Fibroblast of lung (primary cell): ENCODE data around the gene STX11. TPM values are rescaled to one million over a fixed set of nuclear protein-coding genes. Genes with fewer than 3 reads are reported as not detected.

Experiments used
- DNase-seq, 2 donors: peaks; one replicate each; pipeline versions ENCODE4 v3.0.0 to v3.0.0-alpha.2; 2010; ENCODE audit warnings: low read depth in 2 of 2
- H2AFZ ChIP-seq: 2 replicates; pipeline ENCODE4 v1.5.1; 2012; ENCODE audit warnings: low read length, control low read depth, inconsistent platforms
- H3K27ac ChIP-seq: 2 replicates; pipeline ENCODE4 v1.5.1; 2011; ENCODE audit warnings: low read length, control low read depth; ENCODE audit not compliant: insufficient read depth
- H3K27me3 ChIP-seq: 2 replicates; pipeline ENCODE4 v1.5.1; 2011; ENCODE audit warnings: mild to moderate bottlenecking, low read length; ENCODE audit not compliant: control insufficient read depth, insufficient read depth
- H3K36me3 ChIP-seq: 2 replicates; pipeline ENCODE4 v1.5.1; 2011; ENCODE audit warnings: low read length; ENCODE audit not compliant: control insufficient read depth, insufficient read depth
- H3K4me1 ChIP-seq: 2 replicates; pipeline ENCODE4 v1.5.1; 2011; ENCODE audit warnings: low read length; ENCODE audit not compliant: control insufficient read depth, insufficient read depth; ENCODE audit errors: extremely low read depth
- H3K4me2 ChIP-seq: 2 replicates; pipeline ENCODE4 v1.5.1; 2011; ENCODE audit warnings: low read length, control low read depth; ENCODE audit not compliant: insufficient read depth; ENCODE audit errors: extremely low read depth
- H3K4me3 ChIP-seq, 4 experiments: fragments of 200-600 bp in 1 of 4; sonication (generic) in 1 of 4; replicated peaks in 1 of 4; 2 replicates each; pipeline ENCODE4 v1.5.1; 2011 to 2016; ENCODE audit warnings: low read length in 4 of 4, low read depth in 3 of 4, mild to moderate bottlenecking in 3 of 4, control low read depth in 2 of 4, inconsistent platforms in 1 of 4, mixed read lengths in 1 of 4; ENCODE audit not compliant: insufficient read depth in 1 of 4; ENCODE audit errors: control extremely low read depth in 1 of 4
- H3K79me2 ChIP-seq: 2 replicates; pipeline ENCODE4 v1.5.1; 2012; ENCODE audit warnings: mild to moderate bottlenecking, low read length, inconsistent platforms; ENCODE audit not compliant: control insufficient read depth, insufficient read depth
- H3K9ac ChIP-seq: 2 replicates; pipeline ENCODE4 v1.5.1; 2011; ENCODE audit warnings: mild to moderate bottlenecking, low read length, control low read depth; ENCODE audit not compliant: insufficient read depth
- H3K9me3 ChIP-seq: 2 replicates; pipeline ENCODE4 v1.5.1; 2012; ENCODE audit warnings: low read depth, low read length; ENCODE audit not compliant: control insufficient read depth, insufficient read depth
- H4K20me1 ChIP-seq: 2 replicates; pipeline ENCODE4 v1.5.1; 2011; ENCODE audit warnings: low read length; ENCODE audit not compliant: control insufficient read depth, insufficient read depth; ENCODE audit errors: extremely low read depth
- EZH2 ChIP-seq: IDR thresholded peaks from 2 replicates; pipeline ENCODE4 v1.5.1; 2012; ENCODE audit warnings: low read length, control low read depth, mild to moderate bottlenecking; ENCODE audit errors: missing control alignments
- polyA plus RNA-seq, 2 donors: library from polyadenylated mRNA; depleted of rRNA in 1 of 2; stranded (reverse) in 1 of 2; unstranded in 1 of 2; fragments of >200 nt; gene quantifications; 2 replicates each; pipeline ENCODE4 v1.2.1, GENCODE V29; 2011 to 2012; ENCODE audit warnings: missing spikeins in 1 of 2
- total RNA-seq: library from RNA; depleted of rRNA; stranded (reverse); fragments of >200 nt; gene quantifications from 2 replicates; pipeline ENCODE4 v1.2.1, GENCODE V29; 2014
- TF ChIP-seq, protein P1 (sequence below), 2 donors: IDR thresholded peaks in 1 of 2; conservative IDR thresholded peaks in 1 of 2; 1 replicate in 1 of 2; 2 replicates in 1 of 2; pipeline ENCODE4 v1.5.1; 2011 to 2012; ENCODE audit warnings: low read length in 2 of 2, control low read depth in 1 of 2, inconsistent platforms in 1 of 2, low read depth in 1 of 2, mild to moderate bottlenecking in 1 of 2

STX11 gene
- total and polyA plus RNA-seq, 2 donors (not counting 1 experiment from before 2014, with no cell fraction given): 0.33 to 6.6 TPM

DNA sequence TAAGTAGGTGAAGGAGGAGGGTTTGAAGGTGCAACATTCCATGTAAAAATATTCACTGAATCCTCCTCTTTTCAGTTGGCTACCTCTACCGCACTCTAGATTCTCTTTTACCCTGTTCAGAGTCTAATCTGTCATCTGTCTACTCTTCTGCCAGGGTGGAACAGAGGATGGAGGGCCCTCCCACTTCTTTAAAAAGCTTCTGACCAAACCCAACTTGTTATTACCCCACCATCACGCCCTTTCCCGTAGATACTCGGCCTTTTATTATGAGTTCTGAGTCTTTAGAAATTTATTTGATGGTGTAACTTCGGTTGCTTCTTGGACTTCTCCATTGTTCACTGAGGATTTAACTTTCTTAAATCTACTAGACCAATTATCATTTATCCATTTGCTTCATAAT, 11.7 kb downstream of the STX11 start:
- Histone ChIP-seq H4K20me1 (no peaks in the 10 kb centered on the region), H3K27me3 (no peaks in the 10 kb centered on the region), H3K9ac (no peak overlapping the region), H3K79me2 (no peaks in the 10 kb centered on the region), H3K36me3 (no peaks in the 10 kb centered on the region), H2AFZ (no peak overlapping the region), H3K9me3 (no peaks in the 10 kb centered on the region), H3K4me3 (no peak overlapping the region), H3K27ac (no peak overlapping the region), H3K4me2 (no peak overlapping the region), H3K4me1 (peaks cover 8% of the 10 kb centered on the region)
- TF ChIP-seq, protein P1, sequence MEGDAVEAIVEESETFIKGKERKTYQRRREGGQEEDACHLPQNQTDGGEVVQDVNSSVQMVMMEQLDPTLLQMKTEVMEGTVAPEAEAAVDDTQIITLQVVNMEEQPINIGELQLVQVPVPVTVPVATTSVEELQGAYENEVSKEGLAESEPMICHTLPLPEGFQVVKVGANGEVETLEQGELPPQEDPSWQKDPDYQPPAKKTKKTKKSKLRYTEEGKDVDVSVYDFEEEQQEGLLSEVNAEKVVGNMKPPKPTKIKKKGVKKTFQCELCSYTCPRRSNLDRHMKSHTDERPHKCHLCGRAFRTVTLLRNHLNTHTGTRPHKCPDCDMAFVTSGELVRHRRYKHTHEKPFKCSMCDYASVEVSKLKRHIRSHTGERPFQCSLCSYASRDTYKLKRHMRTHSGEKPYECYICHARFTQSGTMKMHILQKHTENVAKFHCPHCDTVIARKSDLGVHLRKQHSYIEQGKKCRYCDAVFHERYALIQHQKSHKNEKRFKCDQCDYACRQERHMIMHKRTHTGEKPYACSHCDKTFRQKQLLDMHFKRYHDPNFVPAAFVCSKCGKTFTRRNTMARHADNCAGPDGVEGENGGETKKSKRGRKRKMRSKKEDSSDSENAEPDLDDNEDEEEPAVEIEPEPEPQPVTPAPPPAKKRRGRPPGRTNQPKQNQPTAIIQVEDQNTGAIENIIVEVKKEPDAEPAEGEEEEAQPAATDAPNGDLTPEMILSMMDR (conservative IDR thresholded peaks at IDR 0.05 in 1 of 2, IDR thresholded peaks at IDR 0.05 in 1 of 2; ENCODE audit: low read depth in 1 of 2, low read length in 2 of 2): no peak
- no peak for TF ChIP-seq EZH2
- DNase-seq: no peak

DNA sequence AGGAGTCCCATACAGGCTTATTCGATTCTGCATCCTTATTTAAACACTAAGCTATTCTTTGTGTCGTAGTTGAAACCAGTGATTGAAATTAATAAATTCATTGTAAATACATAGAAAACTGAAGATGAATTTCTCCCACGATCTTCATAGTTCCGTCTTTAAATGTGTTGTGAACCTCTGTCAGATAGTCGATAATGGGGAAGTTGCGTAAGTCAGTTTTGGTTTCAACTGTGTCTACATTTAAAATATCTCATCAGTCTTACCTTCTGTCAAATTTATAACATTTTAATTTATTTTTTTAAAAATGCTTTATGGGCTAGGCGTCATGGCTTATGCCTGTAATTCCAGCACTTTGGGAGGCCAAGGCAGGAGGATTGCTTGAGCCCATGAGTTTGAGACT, 12.7 kb downstream of the STX11 start:
- no peak overlapping the region for H3K4me3 ChIP-seq
- H3K79me2 ChIP-seq: no peaks in the 10 kb centered on the region
- no peaks in the 10 kb centered on the region for H3K36me3 ChIP-seq
- H3K4me1 ChIP-seq: peaks cover 1% of the 10 kb centered on the region
- H3K9me3 ChIP-seq: no peaks in the 10 kb centered on the region
- DNase-seq: no peak
- H3K9ac ChIP-seq: no peak overlapping the region
- no peak overlapping the region for H3K27ac ChIP-seq
- TF ChIP-seq, protein P1 (conservative IDR thresholded peaks at IDR 0.05 in 1 of 2, IDR thresholded peaks at IDR 0.05 in 1 of 2; ENCODE audit: low read depth in 1 of 2, low read length in 2 of 2): no peak
- TF ChIP-seq EZH2: no peak
- no peak overlapping the region for H3K4me2 ChIP-seq
- no peak overlapping the region for H2AFZ ChIP-seq
- H3K27me3 ChIP-seq: no peaks in the 10 kb centered on the region
- no peaks in the 10 kb centered on the region for H4K20me1 ChIP-seq

DNA sequence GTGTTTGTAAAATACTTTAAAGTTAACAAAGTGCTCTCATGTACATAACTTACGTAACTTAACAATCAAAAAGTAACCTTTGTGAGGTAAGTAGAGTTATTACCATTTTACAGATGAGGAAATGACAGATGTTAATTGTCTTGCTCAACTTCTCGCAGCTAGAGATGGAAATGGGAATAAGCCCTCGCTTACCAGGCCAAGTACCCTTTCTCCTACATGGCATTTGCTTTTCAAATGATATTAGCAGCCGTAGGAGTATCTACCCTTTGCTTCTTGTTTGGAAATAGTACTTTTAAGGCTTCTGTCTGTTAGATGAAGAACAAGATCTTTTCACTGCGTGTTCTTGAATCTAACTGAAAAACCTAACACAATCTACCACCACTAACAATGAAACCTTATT, 15.5 kb downstream of the STX11 start:
- H4K20me1 ChIP-seq: no peaks in the 10 kb centered on the region
- no peak for DNase-seq
- no peaks in the 10 kb centered on the region for H3K36me3 ChIP-seq
- H3K27me3 ChIP-seq: no peaks in the 10 kb centered on the region
- H3K79me2 ChIP-seq: no peaks in the 10 kb centered on the region
- no peak overlapping the region for H3K4me2 ChIP-seq
- no peak for TF ChIP-seq EZH2
- TF ChIP-seq, protein P1 (conservative IDR thresholded peaks at IDR 0.05 in 1 of 2, IDR thresholded peaks at IDR 0.05 in 1 of 2; ENCODE audit: low read depth in 1 of 2, low read length in 2 of 2): no peak
- H3K9me3 ChIP-seq: no peaks in the 10 kb centered on the region
- no peak overlapping the region for H2AFZ ChIP-seq
- H3K27ac ChIP-seq: no peak overlapping the region
- H3K4me1 ChIP-seq: no peaks in the 10 kb centered on the region
- no peak overlapping the region for H3K9ac ChIP-seq
- no peak overlapping the region for H3K4me3 ChIP-seq
